Effector CD8-positive, alpha-beta T cell (primary cell): ENCODE measurements around the gene FCHSD2.
"Not testable (repeated sequence)": the region's sequence is repeated elsewhere in the genome, so short reads cannot be mapped to it uniquely, and the experiment has no call there.

Source experiments
- DNase-seq: peaks from one replicate; lab custom pipeline; 2025; lab: John Stamatoyannopoulos, UW

FCHSD2 gene

GRCh38 chr11:72869831-72870230, 272.3 kb downstream of the FCHSD2 start:
- DNase-seq, result no peak

- no peak for DNase-seq
Observed at GRCh38 chr11:72867970-72868369, 274.1 kb downstream of the FCHSD2 start.

- DNase-seq, result no peak
Observed at GRCh38 chr11:72864702-72865655, 277.1 kb downstream of the FCHSD2 start.

- no peak for DNase-seq
Observed at GRCh38 chr11:72863916-72864315, 278.2 kb downstream of the FCHSD2 start.

- no peak for DNase-seq
Observed at GRCh38 chr11:72863091-72863490, 279.0 kb downstream of the FCHSD2 start.

DNA sequence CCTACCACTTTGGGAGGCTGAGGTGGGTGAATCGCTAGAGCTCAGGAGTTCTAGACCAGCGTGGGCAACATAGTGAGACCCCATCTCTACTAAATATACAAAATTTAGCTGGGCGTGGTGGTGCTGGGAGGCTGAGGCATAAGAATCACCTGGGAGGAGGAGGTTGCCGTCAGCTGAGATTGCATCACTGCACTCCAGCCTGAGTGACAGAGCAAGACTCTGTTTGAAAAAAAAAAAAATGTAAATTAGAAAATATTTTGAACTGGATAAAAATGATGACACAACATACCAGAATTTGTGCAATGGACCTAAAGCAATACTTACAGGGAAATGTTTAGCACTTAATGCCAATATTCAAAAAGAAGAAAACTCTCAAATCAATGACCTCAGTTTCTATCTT, 281.5 kb downstream of the FCHSD2 start:
- DNase-seq, result no peak

DNA sequence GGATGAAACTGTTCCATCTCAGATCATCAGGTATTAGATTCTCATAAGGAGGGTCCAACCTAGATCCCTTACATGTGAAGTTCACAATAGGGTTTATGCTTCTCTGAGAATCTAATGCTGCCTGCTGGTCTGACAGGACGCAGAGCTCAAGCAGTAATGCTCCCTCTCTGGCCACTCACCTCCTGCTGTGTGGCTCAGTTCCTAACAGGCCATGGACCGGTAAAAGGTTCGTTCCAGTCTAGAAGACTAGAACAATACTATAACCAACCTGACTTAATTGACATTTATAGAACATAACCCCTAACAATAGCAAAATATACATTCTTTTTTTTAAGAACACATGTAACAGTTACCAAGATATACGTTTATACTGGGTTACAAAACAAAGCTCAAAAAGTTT, 282.1 kb downstream of the FCHSD2 start:
- no peak for DNase-seq

- no peak for DNase-seq
Observed at GRCh38 chr11:72859126-72859525, 283.0 kb downstream of the FCHSD2 start.

- DNase-seq, result not testable (repeated sequence)
Observed at GRCh38 chr11:72858267-72858666, 283.9 kb downstream of the FCHSD2 start.

GRCh38 chr11:72856551-72857345, 285.4 kb downstream of the FCHSD2 start:
- DNase-seq, result no peak

- no peak for DNase-seq
Observed at GRCh38 chr11:72856065-72856464, 286.1 kb downstream of the FCHSD2 start.

- DNase-seq, result no peak
Observed at GRCh38 chr11:72851726-72852125, 290.4 kb downstream of the FCHSD2 start.

- no peak for DNase-seq
Observed at GRCh38 chr11:72850832-72851231, 291.3 kb downstream of the FCHSD2 start.

DNA sequence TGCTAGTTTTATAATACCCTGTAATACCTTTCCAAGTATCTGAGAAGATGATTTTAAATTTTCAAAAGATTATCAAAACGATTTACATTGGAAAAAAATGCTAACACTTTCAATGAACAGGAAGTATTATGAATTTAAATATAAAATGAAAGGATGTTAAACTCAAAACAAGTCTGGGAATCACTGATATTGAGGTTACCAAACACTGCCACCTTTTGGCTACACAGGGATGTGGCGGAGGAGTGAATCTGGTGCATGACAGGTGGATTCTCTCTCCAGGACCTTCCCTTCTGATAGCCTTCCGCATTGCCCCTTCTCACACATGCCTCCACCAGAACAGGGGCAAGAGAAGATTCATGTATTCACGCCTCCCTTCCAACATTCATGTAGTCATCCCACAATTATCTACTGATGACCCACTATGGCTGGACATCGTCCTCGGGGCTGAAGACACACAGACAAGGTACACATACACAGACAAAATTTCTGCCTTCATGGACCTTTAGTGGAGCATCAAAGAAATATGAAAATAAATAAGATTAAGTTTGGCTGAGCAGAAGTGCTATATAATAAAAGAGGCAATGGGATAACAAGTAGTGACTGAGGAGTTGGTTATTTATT, 293.2 kb downstream of the FCHSD2 start:
- no peak for DNase-seq

- DNase-seq, result no peak
Observed at GRCh38 chr11:72844356-72844755, 297.8 kb downstream of the FCHSD2 start.

DNA sequence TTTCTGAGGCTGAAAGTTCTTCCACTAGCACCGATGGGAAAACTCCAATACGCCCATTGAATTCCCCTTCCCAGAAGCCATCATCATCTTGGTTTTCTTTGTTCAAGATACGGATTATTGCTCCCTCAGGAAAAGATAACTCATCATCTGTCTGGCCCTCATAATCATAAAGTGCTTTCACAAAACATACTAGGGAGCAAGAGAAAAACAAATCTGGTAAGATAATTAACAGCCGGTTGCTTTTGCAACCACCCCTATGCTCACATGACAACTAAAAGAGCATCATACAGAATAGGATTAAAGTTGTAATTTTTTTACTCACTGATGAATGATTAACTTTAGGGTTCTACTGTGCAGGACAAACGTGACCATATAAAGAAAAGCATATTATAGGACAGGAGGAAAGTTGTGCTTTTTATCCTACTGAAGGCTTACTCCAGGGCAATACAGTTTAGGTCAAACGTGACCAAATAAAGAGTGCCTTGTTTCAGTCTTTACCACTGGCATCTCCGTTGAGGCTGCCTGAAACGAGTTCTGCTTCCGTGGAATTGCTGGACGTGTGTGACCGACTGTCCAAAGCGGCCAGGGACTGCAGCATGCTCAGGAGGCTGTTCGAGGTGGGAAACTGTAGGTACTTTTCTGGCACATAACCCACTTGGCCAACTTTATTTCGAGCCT, 299.3 kb downstream of the FCHSD2 start:
- no peak for DNase-seq

DNA sequence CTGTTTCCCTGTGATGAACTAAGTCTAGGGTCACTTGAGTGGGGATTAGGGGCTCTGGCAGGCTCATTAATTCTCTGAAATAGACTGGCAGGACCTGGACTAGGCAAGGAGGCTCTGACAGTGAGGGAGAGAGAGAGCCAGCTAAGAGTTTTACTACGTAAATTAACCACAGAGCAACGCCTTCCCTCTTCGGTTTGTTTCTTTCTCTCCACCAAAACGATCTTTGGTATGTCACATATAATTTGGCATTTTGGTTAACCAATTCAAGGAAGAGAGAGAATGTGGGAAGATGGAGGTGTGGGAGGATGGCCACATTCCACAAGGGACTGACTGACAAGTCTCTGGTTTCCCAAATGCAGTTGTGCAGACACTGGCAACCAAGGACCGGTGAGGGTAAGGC, 300.0 kb downstream of the FCHSD2 start:
- DNase-seq, result no peak

DNA sequence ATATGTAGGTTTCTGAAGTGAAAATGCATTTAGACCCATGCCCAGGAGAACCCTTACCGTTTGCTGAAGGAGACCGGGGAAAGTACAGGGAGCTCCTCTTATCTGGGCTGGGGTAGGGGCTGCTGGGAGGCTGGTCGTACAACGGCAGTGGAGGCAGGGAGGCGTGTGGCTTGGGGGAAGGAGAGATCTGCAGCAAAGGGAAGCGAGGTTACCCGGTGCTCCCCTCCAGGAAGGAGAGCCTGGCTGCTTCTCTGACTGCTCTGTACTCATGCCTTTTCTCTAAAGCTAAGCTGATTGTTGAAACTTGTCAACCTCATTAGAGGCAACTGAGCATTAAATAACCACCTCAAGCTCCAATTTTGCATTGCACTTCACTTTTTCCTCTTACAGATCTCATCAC, 300.7 kb downstream of the FCHSD2 start:
- DNase-seq, result no peak

GRCh38 chr11:72840780-72841179, 301.3 kb downstream of the FCHSD2 start:
- no peak for DNase-seq

DNA sequence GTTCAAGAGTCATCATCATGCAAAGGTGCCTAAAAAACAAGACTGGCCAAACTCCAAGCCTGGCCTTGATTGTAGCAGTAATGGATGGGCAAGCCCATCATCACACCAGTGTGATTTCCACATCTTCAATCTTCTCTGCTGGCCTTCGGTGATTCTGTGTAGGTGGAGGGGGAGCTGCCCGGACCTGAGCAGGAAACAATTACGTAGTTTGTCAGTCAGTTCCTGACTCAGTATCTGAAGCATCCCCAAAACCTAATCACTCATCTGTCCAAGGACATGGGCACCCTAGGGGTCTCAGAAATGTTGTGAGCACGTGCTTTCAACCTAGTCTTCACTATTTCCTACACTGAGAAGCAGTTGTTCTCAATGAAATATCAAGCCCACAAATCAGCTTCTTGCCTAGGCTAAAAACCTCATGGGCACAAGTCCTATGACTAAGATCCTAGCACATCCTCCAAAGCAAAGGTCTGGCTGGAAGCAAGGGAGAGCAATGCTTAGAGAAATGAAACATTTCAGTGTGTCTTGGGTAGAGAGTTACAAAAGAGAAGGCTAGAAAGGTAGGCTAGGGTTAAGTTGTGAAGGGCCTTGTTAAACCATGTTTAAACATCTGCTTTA, 303.3 kb downstream of the FCHSD2 start:
- no peak for DNase-seq

GRCh38 chr11:72836111-72836510, 306.0 kb downstream of the FCHSD2 start:
- DNase-seq, result no peak
